ENCODE data around the gene TEF.

Gene TEF

DNA sequence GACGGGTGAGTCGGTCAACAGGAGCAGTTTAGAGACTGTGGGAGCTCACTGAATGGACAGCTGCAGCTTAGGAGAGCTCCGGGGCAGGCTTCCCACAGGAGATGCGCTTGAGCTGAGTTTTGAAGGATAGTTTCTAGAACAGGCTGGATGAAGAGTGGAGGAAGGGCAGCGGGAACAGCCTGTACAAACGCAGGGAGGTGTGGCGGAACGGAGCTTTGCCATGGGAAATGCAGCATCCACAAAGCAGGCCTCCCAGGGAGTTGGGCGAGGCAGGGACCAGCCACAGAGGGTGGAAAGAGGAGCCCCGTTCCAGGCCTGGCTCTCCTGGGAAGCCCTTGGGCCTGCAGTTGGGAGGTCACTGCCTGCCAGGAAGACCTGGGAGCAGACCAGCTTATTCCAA is 26.8 kb upstream of the TEF start:
- TF ChIP-seq, protein P1, sequence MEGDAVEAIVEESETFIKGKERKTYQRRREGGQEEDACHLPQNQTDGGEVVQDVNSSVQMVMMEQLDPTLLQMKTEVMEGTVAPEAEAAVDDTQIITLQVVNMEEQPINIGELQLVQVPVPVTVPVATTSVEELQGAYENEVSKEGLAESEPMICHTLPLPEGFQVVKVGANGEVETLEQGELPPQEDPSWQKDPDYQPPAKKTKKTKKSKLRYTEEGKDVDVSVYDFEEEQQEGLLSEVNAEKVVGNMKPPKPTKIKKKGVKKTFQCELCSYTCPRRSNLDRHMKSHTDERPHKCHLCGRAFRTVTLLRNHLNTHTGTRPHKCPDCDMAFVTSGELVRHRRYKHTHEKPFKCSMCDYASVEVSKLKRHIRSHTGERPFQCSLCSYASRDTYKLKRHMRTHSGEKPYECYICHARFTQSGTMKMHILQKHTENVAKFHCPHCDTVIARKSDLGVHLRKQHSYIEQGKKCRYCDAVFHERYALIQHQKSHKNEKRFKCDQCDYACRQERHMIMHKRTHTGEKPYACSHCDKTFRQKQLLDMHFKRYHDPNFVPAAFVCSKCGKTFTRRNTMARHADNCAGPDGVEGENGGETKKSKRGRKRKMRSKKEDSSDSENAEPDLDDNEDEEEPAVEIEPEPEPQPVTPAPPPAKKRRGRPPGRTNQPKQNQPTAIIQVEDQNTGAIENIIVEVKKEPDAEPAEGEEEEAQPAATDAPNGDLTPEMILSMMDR (conservative IDR thresholded peaks at IDR 0.05) = no peak
- H3K27ac ChIP-seq = no peak overlapping the region

DNA sequence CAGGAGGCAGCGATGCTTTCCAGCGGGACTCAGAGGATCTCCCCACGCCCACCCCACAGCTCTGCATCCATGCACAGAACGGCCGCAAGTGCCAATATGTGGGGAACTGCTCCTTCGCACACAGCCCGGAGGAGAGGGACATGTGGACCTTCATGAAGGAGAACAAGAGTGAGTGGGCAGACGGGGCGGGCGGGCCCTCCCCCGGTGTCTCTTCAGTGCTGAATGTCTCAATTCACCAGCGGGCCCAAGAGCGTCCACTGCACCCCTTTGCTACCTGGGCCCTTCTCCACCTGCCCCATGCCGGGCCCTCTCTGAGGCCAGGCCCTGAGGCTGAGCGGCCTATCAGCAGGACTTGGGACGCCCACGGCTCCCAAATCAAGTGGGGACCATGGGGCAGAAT is 25.8 kb upstream of the TEF start:
- TF ChIP-seq, protein P1 (conservative IDR thresholded peaks at IDR 0.05) = no peak
- H3K27ac ChIP-seq = no peak overlapping the region

DNA sequence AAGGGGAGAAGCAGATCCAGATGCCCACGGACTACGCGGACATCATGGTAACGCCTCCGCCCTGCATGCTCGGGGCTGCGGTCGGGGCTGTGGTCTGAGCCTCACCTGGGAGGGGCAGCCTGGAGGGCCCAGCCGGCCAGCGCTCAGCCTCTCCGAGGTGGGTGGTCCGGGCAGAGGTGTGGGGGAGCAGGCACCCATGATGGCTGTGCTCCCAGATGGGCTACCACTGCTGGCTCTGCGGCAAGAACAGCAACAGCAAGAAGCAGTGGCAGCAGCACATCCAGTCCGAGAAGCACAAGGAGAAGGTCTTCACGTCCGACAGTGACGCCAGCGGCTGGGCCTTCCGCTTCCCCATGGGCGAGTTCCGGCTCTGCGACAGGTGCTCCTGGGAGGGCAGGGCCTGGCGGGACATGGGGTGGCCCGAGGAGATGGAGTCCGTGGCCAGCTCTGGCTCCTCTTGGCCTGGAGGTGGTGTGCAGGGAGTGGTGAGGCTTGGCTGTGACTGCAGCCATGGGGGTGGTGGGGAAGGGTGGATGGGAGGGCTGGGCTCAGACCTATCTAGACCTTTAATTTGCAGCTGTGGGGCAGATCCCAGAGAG is 25.2 kb upstream of the TEF start:
- H3K27ac ChIP-seq = no peak overlapping the region
- TF ChIP-seq, protein P1 (conservative IDR thresholded peaks at IDR 0.05) = no peak

DNA sequence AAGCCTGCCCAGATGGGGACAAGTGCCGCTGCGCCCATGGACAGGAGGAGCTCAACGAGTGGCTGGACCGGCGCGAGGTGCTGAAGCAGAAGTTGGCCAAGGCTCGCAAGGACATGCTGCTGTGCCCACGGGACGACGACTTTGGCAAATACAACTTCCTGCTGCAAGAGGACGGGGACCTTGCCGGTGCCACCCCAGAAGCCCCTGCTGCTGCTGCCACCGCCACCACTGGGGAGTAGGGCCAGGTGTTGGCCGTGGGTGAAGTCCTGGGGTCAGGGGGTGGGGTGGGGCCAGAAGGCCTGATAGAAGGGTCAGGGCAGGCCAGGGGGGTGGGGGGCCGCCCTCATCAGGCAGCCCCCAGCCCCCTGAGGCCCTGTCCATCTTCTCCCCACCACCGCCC is 24.6 kb upstream of the TEF start:
- TF ChIP-seq, protein P1 (conservative IDR thresholded peaks at IDR 0.05) = no peak
- no peak overlapping the region for H3K27ac ChIP-seq

DNA sequence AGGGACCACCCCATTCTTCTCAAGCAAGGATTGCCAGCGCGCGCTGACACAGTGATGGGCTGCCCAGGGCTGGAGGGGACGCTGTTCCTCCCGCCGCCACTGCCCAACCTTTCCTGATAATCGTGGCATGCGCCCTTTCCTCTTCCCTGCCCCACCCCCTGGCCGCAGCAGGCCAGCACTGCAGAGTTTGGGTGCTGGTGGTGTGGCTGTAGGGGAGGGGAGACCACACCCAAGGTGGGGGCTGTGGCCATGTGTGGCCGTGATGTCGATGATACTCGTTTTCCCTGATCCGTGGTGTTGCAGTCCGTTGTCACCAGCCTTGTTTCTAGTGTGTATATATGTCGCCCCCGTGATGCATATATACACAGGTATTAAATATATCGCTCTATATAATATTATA is 22.8 kb upstream of the TEF start:
- H3K27ac ChIP-seq = no peak overlapping the region
- TF ChIP-seq, protein P1 (conservative IDR thresholded peaks at IDR 0.05) = no peak

DNA sequence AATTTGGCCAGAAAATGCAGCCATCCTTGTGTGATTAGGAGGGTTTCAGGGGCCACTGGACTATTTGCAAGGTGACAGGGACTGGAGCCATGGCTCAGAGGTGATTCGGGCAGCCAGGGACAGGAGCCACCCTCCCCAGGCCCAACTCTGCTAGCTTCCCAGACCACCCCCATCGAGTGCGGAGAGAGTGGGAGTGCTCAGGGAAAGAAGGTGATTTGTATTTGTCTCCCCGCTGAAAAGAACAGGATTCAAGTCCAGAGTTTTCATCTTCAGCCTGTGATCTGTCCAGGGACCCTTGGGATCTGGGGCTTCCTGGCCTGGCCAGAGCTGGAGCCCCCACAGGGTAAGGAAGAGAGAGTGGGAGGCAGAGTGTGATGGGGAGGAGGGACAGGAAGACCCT is 22.4 kb upstream of the TEF start:
- no peak overlapping the region for H3K27ac ChIP-seq
- TF ChIP-seq, protein P1 (conservative IDR thresholded peaks at IDR 0.05) = no peak

DNA sequence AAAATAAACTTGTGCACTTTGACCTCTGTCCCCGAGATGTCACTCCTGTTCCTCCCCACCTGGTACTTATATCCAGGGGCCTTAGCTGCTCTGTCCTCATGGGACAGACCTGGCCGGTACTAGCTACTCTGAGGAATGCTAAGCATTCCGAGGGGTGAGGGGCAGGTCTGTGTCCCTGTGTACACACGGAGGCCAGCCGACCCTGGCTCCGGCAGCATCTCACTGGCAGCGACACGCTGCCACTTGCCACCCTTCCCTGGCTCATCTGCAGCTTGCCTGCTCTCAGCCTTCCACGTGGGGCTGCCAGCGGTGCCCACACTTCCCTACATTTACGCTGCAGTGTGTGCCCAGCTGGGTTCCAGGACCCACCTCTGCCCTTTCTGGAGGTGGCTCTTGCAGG is 21.6 kb upstream of the TEF start:
- no peak overlapping the region for H3K27ac ChIP-seq
- TF ChIP-seq, protein P1 (conservative IDR thresholded peaks at IDR 0.05) = no peak

Measured in VCaP (cell line).